ENCODE data around the gene FMO2. TPM values are rescaled to one million over a fixed set of nuclear protein-coding genes. Genes with fewer than 3 reads are reported as not detected.

The FMO2 gene
- total RNA-seq, 1 donor from 2014 or later: not detected

GRCh38 chr1:171139890-171140289 is 45.2 kb upstream of the FMO2 start:
- no peak for TF ChIP-seq EZH2 (IDR thresholded peaks at IDR 0.05; ENCODE audit: insufficient read depth, low read length)
- DNase-seq (ENCODE audit: low read depth) (no peak), FAIRE-seq (no peak)
- H3K4me1 ChIP-seq (ENCODE audit: insufficient read depth, low read length): peaks cover 10% of the 10 kb centered on the region
- no peak overlapping the region for H3K9ac ChIP-seq (ENCODE audit: low read length)
- H3K36me3 ChIP-seq (ENCODE audit: insufficient read depth, low read length): no peaks in the 10 kb centered on the region
- H3K4me3 ChIP-seq (ENCODE audit: insufficient read depth, low read depth, low read length): no peak overlapping the region
- H3K4me3 Mint-ChIP-seq (ENCODE audit: unreplicated experiment): no peak overlapping the region
- no peak overlapping the region for H3K4me2 ChIP-seq (ENCODE audit: low read length)
- H4K20me1 ChIP-seq (ENCODE audit: insufficient read depth, low read length): no peaks in the 10 kb centered on the region
- H3K27me3 Mint-ChIP-seq (ENCODE audit: low read depth, unreplicated experiment): no peaks in the 10 kb centered on the region
- H3K79me2 ChIP-seq (ENCODE audit: insufficient read depth, low read length): no peaks in the 10 kb centered on the region
- H3K27ac ChIP-seq (ENCODE audit: low read depth, low read length): no peak overlapping the region
- H2AFZ ChIP-seq (ENCODE audit: low read depth, low read length): no peak overlapping the region
- H3K36me3 Mint-ChIP-seq (ENCODE audit: low read depth, unreplicated experiment): no peaks in the 10 kb centered on the region
- H3K4me1 Mint-ChIP-seq (ENCODE audit: low read depth, unreplicated experiment): no peaks in the 10 kb centered on the region
- H3K27me3 ChIP-seq (ENCODE audit: insufficient read depth, low read length): no peaks in the 10 kb centered on the region
- no peaks in the 10 kb centered on the region for H3K9me3 ChIP-seq (ENCODE audit: insufficient read depth, low read depth, low read length)
- H3K9me3 Mint-ChIP-seq (ENCODE audit: unreplicated experiment): no peaks in the 10 kb centered on the region
- H3K27ac Mint-ChIP-seq (ENCODE audit: unreplicated experiment): no peak overlapping the region

- Mint-ChIP-seq H3K36me3 (ENCODE audit: low read depth, unreplicated experiment) (no peaks in the 10 kb centered on the region), H3K4me3 (ENCODE audit: unreplicated experiment) (no peak overlapping the region), H3K4me1 (ENCODE audit: low read depth, unreplicated experiment) (no peaks in the 10 kb centered on the region), H3K9me3 (ENCODE audit: unreplicated experiment) (no peaks in the 10 kb centered on the region), H3K27ac (ENCODE audit: unreplicated experiment) (no peak overlapping the region), H3K27me3 (ENCODE audit: low read depth, unreplicated experiment) (no peaks in the 10 kb centered on the region)
- FAIRE-seq: no peak
- H3K27ac ChIP-seq (ENCODE audit: low read depth, low read length): no peak overlapping the region
- TF ChIP-seq EZH2 (IDR thresholded peaks at IDR 0.05; ENCODE audit: insufficient read depth, low read length): no peak
- TF ChIP-seq, protein P1, sequence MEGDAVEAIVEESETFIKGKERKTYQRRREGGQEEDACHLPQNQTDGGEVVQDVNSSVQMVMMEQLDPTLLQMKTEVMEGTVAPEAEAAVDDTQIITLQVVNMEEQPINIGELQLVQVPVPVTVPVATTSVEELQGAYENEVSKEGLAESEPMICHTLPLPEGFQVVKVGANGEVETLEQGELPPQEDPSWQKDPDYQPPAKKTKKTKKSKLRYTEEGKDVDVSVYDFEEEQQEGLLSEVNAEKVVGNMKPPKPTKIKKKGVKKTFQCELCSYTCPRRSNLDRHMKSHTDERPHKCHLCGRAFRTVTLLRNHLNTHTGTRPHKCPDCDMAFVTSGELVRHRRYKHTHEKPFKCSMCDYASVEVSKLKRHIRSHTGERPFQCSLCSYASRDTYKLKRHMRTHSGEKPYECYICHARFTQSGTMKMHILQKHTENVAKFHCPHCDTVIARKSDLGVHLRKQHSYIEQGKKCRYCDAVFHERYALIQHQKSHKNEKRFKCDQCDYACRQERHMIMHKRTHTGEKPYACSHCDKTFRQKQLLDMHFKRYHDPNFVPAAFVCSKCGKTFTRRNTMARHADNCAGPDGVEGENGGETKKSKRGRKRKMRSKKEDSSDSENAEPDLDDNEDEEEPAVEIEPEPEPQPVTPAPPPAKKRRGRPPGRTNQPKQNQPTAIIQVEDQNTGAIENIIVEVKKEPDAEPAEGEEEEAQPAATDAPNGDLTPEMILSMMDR (IDR thresholded peaks at IDR 0.05; ENCODE audit: insufficient read depth, low read depth, low read length): no peak
- H3K4me2 ChIP-seq (ENCODE audit: low read length): no peak overlapping the region
- H2AFZ ChIP-seq (ENCODE audit: low read depth, low read length): no peak overlapping the region
- no peak overlapping the region for H3K4me3 ChIP-seq (ENCODE audit: insufficient read depth, low read depth, low read length)
- H3K4me1 ChIP-seq (ENCODE audit: insufficient read depth, low read length): peaks cover 10% of the 10 kb centered on the region
- H4K20me1 ChIP-seq (ENCODE audit: insufficient read depth, low read length): no peaks in the 10 kb centered on the region
- H3K27me3 ChIP-seq (ENCODE audit: insufficient read depth, low read length): no peaks in the 10 kb centered on the region
- H3K79me2 ChIP-seq (ENCODE audit: insufficient read depth, low read length): no peaks in the 10 kb centered on the region
- H3K9ac ChIP-seq (ENCODE audit: low read length): no peak overlapping the region
- no peaks in the 10 kb centered on the region for H3K9me3 ChIP-seq (ENCODE audit: insufficient read depth, low read depth, low read length)
- DNase-seq (ENCODE audit: low read depth): no peak
- H3K36me3 ChIP-seq (ENCODE audit: insufficient read depth, low read length): no peaks in the 10 kb centered on the region
These were observed 44.7 kb upstream of the FMO2 start for GRCh38 chr1:171140401-171140800.

GRCh38 chr1:171140956-171141687 is 44.0 kb upstream of the FMO2 start:
- no peaks in the 10 kb centered on the region for H3K27me3 Mint-ChIP-seq (ENCODE audit: low read depth, unreplicated experiment)
- no peaks in the 10 kb centered on the region for H3K36me3 ChIP-seq (ENCODE audit: insufficient read depth, low read length)
- H3K36me3 Mint-ChIP-seq (ENCODE audit: low read depth, unreplicated experiment): no peaks in the 10 kb centered on the region
- H3K27me3 ChIP-seq (ENCODE audit: insufficient read depth, low read length): no peaks in the 10 kb centered on the region
- H3K4me2 ChIP-seq (ENCODE audit: low read length): no peak overlapping the region
- no peaks in the 10 kb centered on the region for H4K20me1 ChIP-seq (ENCODE audit: insufficient read depth, low read length)
- no peak overlapping the region for H3K27ac Mint-ChIP-seq (ENCODE audit: unreplicated experiment)
- DNase-seq (ENCODE audit: low read depth) (no peak), FAIRE-seq (no peak)
- no peaks in the 10 kb centered on the region for H3K9me3 Mint-ChIP-seq (ENCODE audit: unreplicated experiment)
- no peak overlapping the region for H3K9ac ChIP-seq (ENCODE audit: low read length)
- no peak overlapping the region for H2AFZ ChIP-seq (ENCODE audit: low read depth, low read length)
- no peaks in the 10 kb centered on the region for H3K79me2 ChIP-seq (ENCODE audit: insufficient read depth, low read length)
- no peak overlapping the region for H3K4me3 ChIP-seq (ENCODE audit: insufficient read depth, low read depth, low read length)
- no peak overlapping the region for H3K4me3 Mint-ChIP-seq (ENCODE audit: unreplicated experiment)
- no peaks in the 10 kb centered on the region for H3K4me1 Mint-ChIP-seq (ENCODE audit: low read depth, unreplicated experiment)
- TF ChIP-seq EZH2 (IDR thresholded peaks at IDR 0.05; ENCODE audit: insufficient read depth, low read length): no peak
- TF ChIP-seq, protein P1 (IDR thresholded peaks at IDR 0.05; ENCODE audit: insufficient read depth, low read depth, low read length): no peak
- H3K27ac ChIP-seq (ENCODE audit: low read depth, low read length): no peak overlapping the region
- H3K9me3 ChIP-seq (ENCODE audit: insufficient read depth, low read depth, low read length): no peaks in the 10 kb centered on the region
- peaks cover 10% of the 10 kb centered on the region for H3K4me1 ChIP-seq (ENCODE audit: insufficient read depth, low read length)
